ENCODE results near the gene PEX10.

Gene PEX10

DNA sequence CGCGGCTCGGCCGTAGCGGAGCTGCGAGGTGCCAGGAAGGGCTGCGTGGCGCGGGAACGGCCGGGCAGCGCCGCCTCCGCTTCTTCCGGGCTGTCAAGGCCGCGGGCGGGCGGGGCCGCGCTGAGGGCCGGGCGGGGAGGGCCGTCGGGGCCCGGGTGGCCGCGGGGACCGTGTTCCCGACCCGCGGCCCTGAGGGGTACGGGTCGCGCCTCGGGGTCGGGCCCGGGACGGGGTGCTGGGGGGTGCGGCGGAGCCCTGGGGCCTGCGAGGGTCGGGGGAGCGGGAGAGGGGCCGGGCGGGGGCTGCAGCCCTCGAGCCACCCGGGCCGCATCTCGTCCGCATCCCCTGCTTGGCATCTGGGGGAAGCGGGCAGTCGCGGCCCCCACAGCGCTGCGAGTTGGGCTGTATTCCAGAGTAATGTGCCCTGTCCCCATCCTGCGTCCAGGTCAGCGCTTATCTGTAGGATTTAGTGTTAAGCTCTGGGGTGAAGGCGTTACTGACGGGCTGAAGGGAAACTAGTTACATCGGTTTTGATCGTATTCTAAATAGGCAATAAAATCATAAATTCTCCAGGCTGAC is 20.3 kb downstream of the PEX10 start:
- H3K79me2 ChIP-seq (ENCODE audit: low read length): peaks cover 56% of the 10 kb centered on the region

GRCh38 chr1:2391041-2391930 is 21.1 kb downstream of the PEX10 start, which contains the start of the genes MORN1 and RER1:
Gene MORN1 (minus strand): TSS chr1:2391554. CDS start chr1:2391533, 21 bp downstream.
Gene RER1 (plus strand): TSS chr1:2391841. CDS start chr1:2395791, 3,950 bp downstream.
- Histone ChIP-seq H3K27ac (ENCODE audit: low read length) (peak within 1 kb of the TSS; percentile 49; the same call in 1 of the 2 replicates), H3K9ac (ENCODE audit: low read length) (peak within 1 kb of the TSS; percentile 86), H3K9me3 (replicated peaks; ENCODE audit: insufficient read depth, low read length) (no peaks in the 10 kb centered on the region), H3K9me2 (replicated peaks; ENCODE audit: insufficient read depth, low read length) (no peaks in the 10 kb centered on the region), H3K27me3 (replicated peaks; ENCODE audit: insufficient read depth, low read length) (no peaks in the 10 kb centered on the region), H3K36me3 (replicated peaks; ENCODE audit: insufficient read depth, low read length) (0 out of 2 replicates have a peak, but pooled peaks cover 2% of the 10 kb centered on the region), H2AFZ (ENCODE audit: low read length) (peak within 1 kb of the TSS; percentile 93), H3K79me2 (ENCODE audit: low read length) (peaks cover 53% of the 10 kb centered on the region), H3K4me1 (ENCODE audit: low read length) (peaks cover 18% of the 10 kb centered on the region), H4K20me1 (ENCODE audit: insufficient read depth, low read length) (no peaks in the 10 kb centered on the region; the same call in 1 of the 2 replicates), H3K4me3 (ENCODE audit: low read length) (peak within 1 kb of the TSS; percentile 99), H3F3A (ENCODE audit: insufficient read depth, low read length) (no peaks in the 10 kb centered on the region), H3K4me2 (ENCODE audit: low read depth, low read length) (peak within 1 kb of the TSS; percentile 74)
- TF ChIP-seq EZH2 (optimal IDR thresholded peaks at IDR 0.05; ENCODE audit: low read depth, low read length) (no peak), EZH2phosphoT487 (IDR thresholded peaks at IDR 0.05; ENCODE audit: low read length) (no peak)
- TF ChIP-seq, protein P1, sequence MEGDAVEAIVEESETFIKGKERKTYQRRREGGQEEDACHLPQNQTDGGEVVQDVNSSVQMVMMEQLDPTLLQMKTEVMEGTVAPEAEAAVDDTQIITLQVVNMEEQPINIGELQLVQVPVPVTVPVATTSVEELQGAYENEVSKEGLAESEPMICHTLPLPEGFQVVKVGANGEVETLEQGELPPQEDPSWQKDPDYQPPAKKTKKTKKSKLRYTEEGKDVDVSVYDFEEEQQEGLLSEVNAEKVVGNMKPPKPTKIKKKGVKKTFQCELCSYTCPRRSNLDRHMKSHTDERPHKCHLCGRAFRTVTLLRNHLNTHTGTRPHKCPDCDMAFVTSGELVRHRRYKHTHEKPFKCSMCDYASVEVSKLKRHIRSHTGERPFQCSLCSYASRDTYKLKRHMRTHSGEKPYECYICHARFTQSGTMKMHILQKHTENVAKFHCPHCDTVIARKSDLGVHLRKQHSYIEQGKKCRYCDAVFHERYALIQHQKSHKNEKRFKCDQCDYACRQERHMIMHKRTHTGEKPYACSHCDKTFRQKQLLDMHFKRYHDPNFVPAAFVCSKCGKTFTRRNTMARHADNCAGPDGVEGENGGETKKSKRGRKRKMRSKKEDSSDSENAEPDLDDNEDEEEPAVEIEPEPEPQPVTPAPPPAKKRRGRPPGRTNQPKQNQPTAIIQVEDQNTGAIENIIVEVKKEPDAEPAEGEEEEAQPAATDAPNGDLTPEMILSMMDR (IDR thresholded peaks at IDR 0.05; ENCODE audit: low read length): no peak
- DNase-seq: peak; percentile 99

More for the DNA sequence above, 20.3 kb downstream of the PEX10 start:
- no peak for DNase-seq
- Histone ChIP-seq H2AFZ (ENCODE audit: low read length) (no peak overlapping the region), H3K4me3 (ENCODE audit: low read length) (peak overlapping the region; percentile 92), H3K4me2 (ENCODE audit: low read depth, low read length) (peak overlapping the region; percentile 74), H4K20me1 (ENCODE audit: insufficient read depth, low read length) (no peaks in the 10 kb centered on the region; the same call in 1 of the 2 replicates), H3K4me1 (ENCODE audit: low read length) (peaks cover 18% of the 10 kb centered on the region), H3K9me3 (replicated peaks; ENCODE audit: insufficient read depth, low read length) (no peaks in the 10 kb centered on the region), H3K36me3 (replicated peaks; ENCODE audit: insufficient read depth, low read length) (0 out of 2 replicates have a peak, but pooled peaks cover 2% of the 10 kb centered on the region), H3K27ac (ENCODE audit: low read length) (no peak overlapping the region), H3F3A (ENCODE audit: insufficient read depth, low read length) (no peaks in the 10 kb centered on the region), H3K9ac (ENCODE audit: low read length) (peak overlapping the region; percentile 80), H3K9me2 (replicated peaks; ENCODE audit: insufficient read depth, low read length) (no peaks in the 10 kb centered on the region), H3K27me3 (replicated peaks; ENCODE audit: insufficient read depth, low read length) (no peaks in the 10 kb centered on the region)
- TF ChIP-seq, protein P1 (IDR thresholded peaks at IDR 0.05; ENCODE audit: low read length): no peak
- TF ChIP-seq EZH2 (optimal IDR thresholded peaks at IDR 0.05; ENCODE audit: low read depth, low read length): no peak
- TF ChIP-seq EZH2phosphoT487 (IDR thresholded peaks at IDR 0.05; ENCODE audit: low read length): no peak

DNA sequence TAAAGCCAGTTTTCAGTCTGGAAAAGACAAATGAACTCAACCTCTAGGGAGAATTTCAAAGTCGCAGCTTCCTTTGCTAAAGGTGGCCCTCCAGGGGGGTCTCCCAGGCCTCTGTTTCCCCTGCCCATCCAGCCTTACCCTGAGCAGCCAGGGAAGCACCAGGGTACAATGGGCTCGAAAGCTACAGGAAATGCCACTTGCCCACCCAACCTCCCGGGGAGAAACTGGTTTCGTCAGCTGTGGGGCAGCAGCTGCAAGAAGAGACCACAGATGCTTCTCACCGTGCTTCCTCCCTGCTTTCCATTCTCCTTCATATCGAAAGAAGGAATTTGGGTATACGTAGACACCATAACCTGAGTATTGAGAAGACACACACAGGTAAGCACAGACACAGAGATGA is 22.7 kb downstream of the PEX10 start:
- peaks cover 3% of the 10 kb centered on the region; the same call in 1 of the 2 replicates for H3K27me3 ChIP-seq (replicated peaks; ENCODE audit: insufficient read depth, low read length)
- DNase-seq: no peak
- no peak overlapping the region for H3K4me3 ChIP-seq (ENCODE audit: low read length)
- no peak for TF ChIP-seq EZH2phosphoT487 (IDR thresholded peaks at IDR 0.05; ENCODE audit: low read length)
- no peak for TF ChIP-seq EZH2 (optimal IDR thresholded peaks at IDR 0.05; ENCODE audit: low read depth, low read length)
- TF ChIP-seq, protein P1 (IDR thresholded peaks at IDR 0.05; ENCODE audit: low read length): no peak
- H3K36me3 ChIP-seq (replicated peaks; ENCODE audit: insufficient read depth, low read length): no peaks in the 10 kb centered on the region
- H4K20me1 ChIP-seq (ENCODE audit: insufficient read depth, low read length): no peaks in the 10 kb centered on the region
- peaks cover 37% of the 10 kb centered on the region for H3K79me2 ChIP-seq (ENCODE audit: low read length)
- H3K4me1 ChIP-seq (ENCODE audit: low read length): peaks cover 18% of the 10 kb centered on the region
- no peak overlapping the region for H3K9ac ChIP-seq (ENCODE audit: low read length)
- no peak overlapping the region for H3K27ac ChIP-seq (ENCODE audit: low read length)
- H3K9me2 ChIP-seq (replicated peaks; ENCODE audit: insufficient read depth, low read length): no peaks in the 10 kb centered on the region
- H2AFZ ChIP-seq (ENCODE audit: low read length): no peak overlapping the region
- H3K9me3 ChIP-seq (replicated peaks; ENCODE audit: insufficient read depth, low read length): no peaks in the 10 kb centered on the region
- H3K4me2 ChIP-seq (ENCODE audit: low read depth, low read length): no peak overlapping the region
- no peaks in the 10 kb centered on the region for H3F3A ChIP-seq (ENCODE audit: insufficient read depth, low read length)
